CD14-positive monocyte (primary cell): ENCODE measurements around the gene AMIGO2. TPM values are rescaled to one million over a fixed set of nuclear protein-coding genes. Genes with fewer than 3 reads are reported as not detected.

ENCODE experiments used
- DNase-seq, 3 donors: peaks; one replicate each; pipeline ENCODE4 v3.0.0-alpha.2; 2011 to 2022
- H2AFZ ChIP-seq: 2 replicates; pipeline ENCODE4 v1.6.0; 2012; ENCODE audit warnings: mild to moderate bottlenecking, low read depth, low read length, inconsistent platforms; ENCODE audit not compliant: insufficient read depth, poor library complexity, severe bottlenecking
- H3K27ac ChIP-seq, 2 donors: 1 replicate in 1 of 2; 2 replicates in 1 of 2; pipeline ENCODE4 v1.5.1; 2012 to 2013; ENCODE audit warnings: low read length in 2 of 2, control low read depth in 1 of 2, inconsistent platforms in 1 of 2, low read depth in 1 of 2, mild to moderate bottlenecking in 1 of 2
- H3K27me3 ChIP-seq, 2 donors: one replicate each; pipeline versions ENCODE4 v1.6.0 to v1.6.1; 2011 to 2013; ENCODE audit warnings: low read length in 2 of 2; ENCODE audit not compliant: control insufficient read depth in 2 of 2, insufficient read depth in 2 of 2
- H3K36me3 ChIP-seq, 2 donors: replicated peaks in 1 of 2; 1 replicate in 1 of 2; 2 replicates in 1 of 2; pipeline versions ENCODE4 v1.5.1 to v1.6.1; 2012 to 2013; ENCODE audit warnings: low read length in 2 of 2, control low read depth in 1 of 2, inconsistent platforms in 1 of 2, mild to moderate bottlenecking in 1 of 2; ENCODE audit not compliant: insufficient read depth in 2 of 2, control insufficient read depth in 1 of 2
- H3K4me1 ChIP-seq, 2 donors: 1 replicate in 1 of 2; 2 replicates in 1 of 2; pipeline versions ENCODE4 v1.5.1 to v1.6.1; 2012 to 2013; ENCODE audit warnings: low read length in 2 of 2, control low read depth in 1 of 2, inconsistent platforms in 1 of 2, mild to moderate bottlenecking in 1 of 2, moderate library complexity in 1 of 2; ENCODE audit not compliant: insufficient read depth in 2 of 2, control insufficient read depth in 1 of 2
- H3K4me2 ChIP-seq: replicated peaks from 2 replicates; pipeline ENCODE3; 2012; ENCODE audit warnings: low read length, moderate library complexity, mild to moderate bottlenecking; ENCODE audit not compliant: poor library complexity, severe bottlenecking; ENCODE audit errors: extremely low read depth
- H3K4me3 ChIP-seq, 3 experiments: fragments of 200-600 bp in 1 of 3; sonication (generic) in 1 of 3; replicated peaks in 1 of 3; 1 replicate in 2 of 3; 2 replicates in 1 of 3; pipeline ENCODE4 v1.5.1; 2011 to 2013; ENCODE audit warnings: low read length in 3 of 3, mild to moderate bottlenecking in 3 of 3, control low read depth in 2 of 3, low read depth in 2 of 3, inconsistent platforms in 1 of 3, moderate library complexity in 1 of 3
- H3K79me2 ChIP-seq: 2 replicates; pipeline ENCODE4 v1.6.0; 2012; ENCODE audit warnings: mild to moderate bottlenecking, control low read depth, inconsistent platforms, low read length, moderate library complexity; ENCODE audit not compliant: insufficient read depth
- H3K9ac ChIP-seq: 2 replicates; pipeline ENCODE4 v1.6.0; 2017; ENCODE audit warnings: low read length, mild to moderate bottlenecking; ENCODE audit not compliant: insufficient read depth, poor library complexity, severe bottlenecking
- H3K9me3 ChIP-seq, 2 donors: replicated peaks in 1 of 2; 1 replicate in 1 of 2; 2 replicates in 1 of 2; pipeline versions ENCODE4 v1.5.1 to v1.6.1; 2012 to 2013; ENCODE audit warnings: low read length in 2 of 2, control low read depth in 1 of 2; ENCODE audit not compliant: control insufficient read depth in 1 of 2, insufficient read depth in 1 of 2
- H4K20me1 ChIP-seq: 2 replicates; pipeline ENCODE4 v1.6.0; 2012; ENCODE audit warnings: mild to moderate bottlenecking, low read length, control low read depth, moderate library complexity; ENCODE audit not compliant: insufficient read depth
- H3K27ac Mint-ChIP-seq, 7 donors: one replicate each; pipeline ENCODE4 v1.8.0; 2020; ENCODE audit warnings: mild to moderate bottlenecking in 7 of 7, mixed read lengths in 7 of 7, moderate library complexity in 6 of 7, inconsistent platforms in 2 of 7
- H3K27me3 Mint-ChIP-seq, 3 donors: one replicate each; pipeline ENCODE4 v1.8.0; 2021 to 2022; ENCODE audit warnings: low read depth in 3 of 3, mild to moderate bottlenecking in 3 of 3, mixed read lengths in 3 of 3, moderate library complexity in 3 of 3, inconsistent platforms in 1 of 3
- H3K36me3 Mint-ChIP-seq, 2 donors: one replicate each; pipeline ENCODE4 v1.8.0; 2020; ENCODE audit warnings: mixed read lengths in 2 of 2, inconsistent platforms in 1 of 2, mild to moderate bottlenecking in 1 of 2
- H3K4me1 Mint-ChIP-seq: one replicate; pipeline ENCODE4 v1.8.0; 2020; ENCODE audit warnings: mild to moderate bottlenecking, mixed read lengths
- H3K4me3 Mint-ChIP-seq, 2 donors: one replicate each; pipeline ENCODE4 v1.8.0; 2020; ENCODE audit warnings: mild to moderate bottlenecking in 2 of 2, mixed read lengths in 2 of 2, moderate library complexity in 1 of 2
- H3K9me3 Mint-ChIP-seq, 7 donors: one replicate each; pipeline ENCODE4 v1.8.0; 2020 to 2022; ENCODE audit warnings: mixed read lengths in 7 of 7, mild to moderate bottlenecking in 6 of 7, moderate library complexity in 6 of 7, inconsistent platforms in 2 of 7
- CTCF ChIP-seq: fragments of 200-600 bp; IDR thresholded peaks from one replicate; pipeline ENCODE4 v1.8.0; 2022; ENCODE audit warnings: antibody characterized with exemption, mild to moderate bottlenecking
- WGBS: methylation state at CpG from one replicate; pipeline ENCODE4 v1.1.5; 2013; ENCODE audit warnings: missing lambda C conversion rate; ENCODE audit not compliant: insufficient coverage; 5-methylcytosine and 5-hydroxymethylcytosine counted together
- intact Hi-C, 2 donors: fragments of 100-400 bp; cut with micrococcal nuclease; formaldehyde crosslinking; loops; one replicate each; pipeline versions ENCODE4 v1.15.0 to v1.15.1; 2023
- polyA plus RNA-seq, 3 donors: library from polyadenylated mRNA; depleted of rRNA in 1 of 3; unstranded in 2 of 3; stranded (reverse) in 1 of 3; fragments of 300-500 nt in 2 of 3; fragments of >200 nt in 1 of 3; fragmentation: Illumina TruSeq in 2 of 3; gene quantifications; 1 replicate in 2 of 3; 2 replicates in 1 of 3; pipeline ENCODE4 v1.2.3, GENCODE V29; 2012 to 2021

The AMIGO2 gene
- polyA plus RNA-seq, 3 donors = 0.14 to 0.77 (median 0.21) TPM

GRCh38 chr12:47082796-47083621 lies 3.2 kb upstream of the AMIGO2 start:
- Histone ChIP-seq H3K4me3 (no peak overlapping the region), H3K36me3 (no peaks in the 10 kb centered on the region), H3K27me3 (peaks cover 5 to 14% of the 10 kb centered on the region in 2 donors), H3K4me1 (peaks cover 43 to 66% of the 10 kb centered on the region in 2 donors), H2AFZ (no peak overlapping the region), H3K9me3 (no peaks in the 10 kb centered on the region), H3K9ac (no peak overlapping the region), H4K20me1 (no peaks in the 10 kb centered on the region), H3K79me2 (no peaks in the 10 kb centered on the region), H3K27ac (no peak overlapping the region), H3K4me2 (no peak overlapping the region)
- Mint-ChIP-seq H3K4me1 (peaks cover 68% of the 10 kb centered on the region), H3K27ac (peak overlapping the region in 2 of 7 donors; percentile 33 to 46), H3K27me3 (peaks cover 10 to 14% (median 10%) of the 10 kb centered on the region in 3 donors), H3K9me3 (peaks cover 0 to under 1% (median 0%) of the 10 kb centered on the region in 7 donors), H3K4me3 (no peak overlapping the region), H3K36me3 (no peaks in the 10 kb centered on the region)
- peak; percentile 17 to 63 (median 54) for DNase-seq
- no peak for TF ChIP-seq CTCF
- intact Hi-C loops = loop anchor here (5.0 to 10.0 kb wide), 3 partner anchors 134 to 312 kb away; no protein-coding TSS in a partner anchor
- 50% methylated on average over 2 of the region's 7 CpGs for WGBS

- no peak overlapping the region for H3K9ac ChIP-seq
- Mint-ChIP-seq H3K27me3 (peaks cover 10 to 20% (median 13%) of the 10 kb centered on the region in 3 donors), H3K4me1 (peaks cover 68% of the 10 kb centered on the region), H3K9me3 (peaks cover 0 to 2% (median 0%) of the 10 kb centered on the region in 7 donors), H3K36me3 (no peaks in the 10 kb centered on the region), H3K27ac (peak overlapping the region in 1 of 7 donors; percentile 9), H3K4me3 (no peak overlapping the region)
- no peak for DNase-seq
- WGBS = no CpG with 5 or more reads among the region's 3 CpGs
- H4K20me1 ChIP-seq = no peaks in the 10 kb centered on the region
- H3K4me3 ChIP-seq = no peak overlapping the region
- H2AFZ ChIP-seq = no peak overlapping the region
- H3K36me3 ChIP-seq = no peaks in the 10 kb centered on the region
- H3K4me2 ChIP-seq = no peak overlapping the region
- H3K9me3 ChIP-seq = no peaks in the 10 kb centered on the region
- H3K27me3 ChIP-seq = peaks cover 5 to 16% of the 10 kb centered on the region in 2 donors
- H3K4me1 ChIP-seq = peaks cover 43 to 66% of the 10 kb centered on the region in 2 donors
- no peaks in the 10 kb centered on the region for H3K79me2 ChIP-seq
- TF ChIP-seq CTCF = no peak
- intact Hi-C loops = loop anchor here (5.0 to 10.0 kb wide), 3 partner anchors 135 to 313 kb away; no protein-coding TSS in a partner anchor
- no peak overlapping the region for H3K27ac ChIP-seq
Observed at GRCh38 chr12:47082283-47082682, 2.5 kb upstream of the AMIGO2 start.
